Fibroblast of lung (primary cell): Measurements from ENCODE around the gene MBOAT2. TPM values are rescaled to one million over a fixed set of nuclear protein-coding genes. Genes with fewer than 3 reads are reported as not detected.

Source experiments
- DNase-seq, 2 donors: peaks; one replicate each; pipeline versions ENCODE4 v3.0.0 to v3.0.0-alpha.2; 2010; ENCODE audit warnings: low read depth in 2 of 2
- H2AFZ ChIP-seq: 2 replicates; pipeline ENCODE4 v1.5.1; 2012; ENCODE audit warnings: low read length, control low read depth, inconsistent platforms
- H3K27ac ChIP-seq: 2 replicates; pipeline ENCODE4 v1.5.1; 2011; ENCODE audit warnings: low read length, control low read depth; ENCODE audit not compliant: insufficient read depth
- H3K27me3 ChIP-seq: 2 replicates; pipeline ENCODE4 v1.5.1; 2011; ENCODE audit warnings: mild to moderate bottlenecking, low read length; ENCODE audit not compliant: control insufficient read depth, insufficient read depth
- H3K36me3 ChIP-seq: 2 replicates; pipeline ENCODE4 v1.5.1; 2011; ENCODE audit warnings: low read length; ENCODE audit not compliant: control insufficient read depth, insufficient read depth
- H3K4me1 ChIP-seq: 2 replicates; pipeline ENCODE4 v1.5.1; 2011; ENCODE audit warnings: low read length; ENCODE audit not compliant: control insufficient read depth, insufficient read depth; ENCODE audit errors: extremely low read depth
- H3K4me2 ChIP-seq: 2 replicates; pipeline ENCODE4 v1.5.1; 2011; ENCODE audit warnings: low read length, control low read depth; ENCODE audit not compliant: insufficient read depth; ENCODE audit errors: extremely low read depth
- H3K4me3 ChIP-seq, 4 experiments: fragments of 200-600 bp in 1 of 4; sonication (generic) in 1 of 4; replicated peaks in 1 of 4; 2 replicates each; pipeline ENCODE4 v1.5.1; 2011 to 2016; ENCODE audit warnings: low read length in 4 of 4, low read depth in 3 of 4, mild to moderate bottlenecking in 3 of 4, control low read depth in 2 of 4, inconsistent platforms in 1 of 4, mixed read lengths in 1 of 4; ENCODE audit not compliant: insufficient read depth in 1 of 4; ENCODE audit errors: control extremely low read depth in 1 of 4
- H3K79me2 ChIP-seq: 2 replicates; pipeline ENCODE4 v1.5.1; 2012; ENCODE audit warnings: mild to moderate bottlenecking, low read length, inconsistent platforms; ENCODE audit not compliant: control insufficient read depth, insufficient read depth
- H3K9ac ChIP-seq: 2 replicates; pipeline ENCODE4 v1.5.1; 2011; ENCODE audit warnings: mild to moderate bottlenecking, low read length, control low read depth; ENCODE audit not compliant: insufficient read depth
- H3K9me3 ChIP-seq: 2 replicates; pipeline ENCODE4 v1.5.1; 2012; ENCODE audit warnings: low read depth, low read length; ENCODE audit not compliant: control insufficient read depth, insufficient read depth
- H4K20me1 ChIP-seq: 2 replicates; pipeline ENCODE4 v1.5.1; 2011; ENCODE audit warnings: low read length; ENCODE audit not compliant: control insufficient read depth, insufficient read depth; ENCODE audit errors: extremely low read depth
- EZH2 ChIP-seq: IDR thresholded peaks from 2 replicates; pipeline ENCODE4 v1.5.1; 2012; ENCODE audit warnings: low read length, control low read depth, mild to moderate bottlenecking; ENCODE audit errors: missing control alignments
- polyA plus RNA-seq, 2 donors: library from polyadenylated mRNA; depleted of rRNA in 1 of 2; stranded (reverse) in 1 of 2; unstranded in 1 of 2; fragments of >200 nt; gene quantifications; 2 replicates each; pipeline ENCODE4 v1.2.1, GENCODE V29; 2011 to 2012; ENCODE audit warnings: missing spikeins in 1 of 2
- total RNA-seq: library from RNA; depleted of rRNA; stranded (reverse); fragments of >200 nt; gene quantifications from 2 replicates; pipeline ENCODE4 v1.2.1, GENCODE V29; 2014
- TF ChIP-seq, protein P1 (sequence below), 2 donors: IDR thresholded peaks in 1 of 2; conservative IDR thresholded peaks in 1 of 2; 1 replicate in 1 of 2; 2 replicates in 1 of 2; pipeline ENCODE4 v1.5.1; 2011 to 2012; ENCODE audit warnings: low read length in 2 of 2, control low read depth in 1 of 2, inconsistent platforms in 1 of 2, low read depth in 1 of 2, mild to moderate bottlenecking in 1 of 2

The MBOAT2 gene
- total and polyA plus RNA-seq, 2 donors (not counting 1 experiment from before 2014, with no cell fraction given), result 46.4 to 68.3 TPM

DNA sequence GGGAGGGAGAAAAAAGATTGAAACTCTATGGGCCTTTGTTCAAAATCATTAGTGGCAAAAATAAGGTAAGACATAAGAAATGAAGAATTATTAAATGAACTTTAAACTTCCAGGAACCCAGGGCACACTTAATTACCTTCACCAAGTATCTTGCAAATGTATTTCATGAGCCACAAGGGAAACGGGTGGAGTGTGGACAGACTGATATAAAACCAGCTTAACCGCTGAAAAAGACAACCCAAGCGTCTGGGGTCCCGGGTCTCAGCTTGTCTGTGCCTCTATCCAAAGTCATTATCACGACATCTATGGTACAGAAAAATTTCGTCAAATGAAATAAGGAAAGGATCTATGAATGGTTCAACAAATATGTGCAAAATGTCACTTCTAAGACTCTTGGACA lies 13.9 kb upstream of the MBOAT2 start:
- Histone ChIP-seq H3K4me1 (no peaks in the 10 kb centered on the region), H3K36me3 (no peaks in the 10 kb centered on the region), H4K20me1 (no peaks in the 10 kb centered on the region), H3K4me2 (no peak overlapping the region), H3K27ac (no peak overlapping the region), H3K27me3 (no peaks in the 10 kb centered on the region), H2AFZ (no peak overlapping the region), H3K9ac (no peak overlapping the region), H3K79me2 (no peaks in the 10 kb centered on the region), H3K4me3 (no peak overlapping the region), H3K9me3 (no peaks in the 10 kb centered on the region)
- TF ChIP-seq EZH2, result no peak
- TF ChIP-seq, protein P1, sequence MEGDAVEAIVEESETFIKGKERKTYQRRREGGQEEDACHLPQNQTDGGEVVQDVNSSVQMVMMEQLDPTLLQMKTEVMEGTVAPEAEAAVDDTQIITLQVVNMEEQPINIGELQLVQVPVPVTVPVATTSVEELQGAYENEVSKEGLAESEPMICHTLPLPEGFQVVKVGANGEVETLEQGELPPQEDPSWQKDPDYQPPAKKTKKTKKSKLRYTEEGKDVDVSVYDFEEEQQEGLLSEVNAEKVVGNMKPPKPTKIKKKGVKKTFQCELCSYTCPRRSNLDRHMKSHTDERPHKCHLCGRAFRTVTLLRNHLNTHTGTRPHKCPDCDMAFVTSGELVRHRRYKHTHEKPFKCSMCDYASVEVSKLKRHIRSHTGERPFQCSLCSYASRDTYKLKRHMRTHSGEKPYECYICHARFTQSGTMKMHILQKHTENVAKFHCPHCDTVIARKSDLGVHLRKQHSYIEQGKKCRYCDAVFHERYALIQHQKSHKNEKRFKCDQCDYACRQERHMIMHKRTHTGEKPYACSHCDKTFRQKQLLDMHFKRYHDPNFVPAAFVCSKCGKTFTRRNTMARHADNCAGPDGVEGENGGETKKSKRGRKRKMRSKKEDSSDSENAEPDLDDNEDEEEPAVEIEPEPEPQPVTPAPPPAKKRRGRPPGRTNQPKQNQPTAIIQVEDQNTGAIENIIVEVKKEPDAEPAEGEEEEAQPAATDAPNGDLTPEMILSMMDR (conservative IDR thresholded peaks at IDR 0.05 in 1 of 2, IDR thresholded peaks at IDR 0.05 in 1 of 2; ENCODE audit: low read depth in 1 of 2, low read length in 2 of 2), result no peak
- no peak for DNase-seq

DNA sequence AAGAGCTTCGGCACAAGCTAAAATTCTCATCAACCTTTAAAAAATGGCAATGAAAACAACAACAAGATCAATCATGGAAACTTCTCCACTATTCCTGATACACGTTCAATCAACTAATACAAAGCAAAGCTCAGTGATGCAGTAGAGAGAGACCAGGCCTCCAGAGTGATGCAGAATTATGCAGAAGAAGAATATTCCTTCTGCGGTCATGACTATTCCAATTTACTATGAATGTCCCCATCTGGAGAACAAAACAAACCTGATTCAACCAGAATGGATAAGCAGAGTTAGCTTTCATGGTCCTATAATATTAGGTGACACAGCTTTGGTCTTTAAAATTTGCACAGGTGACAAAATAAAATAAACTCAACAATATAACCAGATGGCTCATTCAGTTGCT lies 12.5 kb upstream of the MBOAT2 start:
- Histone ChIP-seq H4K20me1 (no peaks in the 10 kb centered on the region), H3K9me3 (no peaks in the 10 kb centered on the region), H3K27ac (no peak overlapping the region), H3K4me2 (no peak overlapping the region), H3K9ac (no peak overlapping the region), H3K27me3 (no peaks in the 10 kb centered on the region), H2AFZ (no peak overlapping the region), H3K36me3 (no peaks in the 10 kb centered on the region), H3K4me3 (no peak overlapping the region), H3K4me1 (no peaks in the 10 kb centered on the region), H3K79me2 (no peaks in the 10 kb centered on the region)
- TF ChIP-seq, protein P1 (conservative IDR thresholded peaks at IDR 0.05 in 1 of 2, IDR thresholded peaks at IDR 0.05 in 1 of 2; ENCODE audit: low read depth in 1 of 2, low read length in 2 of 2), result no peak
- no peak for TF ChIP-seq EZH2
- DNase-seq, result no peak

DNA sequence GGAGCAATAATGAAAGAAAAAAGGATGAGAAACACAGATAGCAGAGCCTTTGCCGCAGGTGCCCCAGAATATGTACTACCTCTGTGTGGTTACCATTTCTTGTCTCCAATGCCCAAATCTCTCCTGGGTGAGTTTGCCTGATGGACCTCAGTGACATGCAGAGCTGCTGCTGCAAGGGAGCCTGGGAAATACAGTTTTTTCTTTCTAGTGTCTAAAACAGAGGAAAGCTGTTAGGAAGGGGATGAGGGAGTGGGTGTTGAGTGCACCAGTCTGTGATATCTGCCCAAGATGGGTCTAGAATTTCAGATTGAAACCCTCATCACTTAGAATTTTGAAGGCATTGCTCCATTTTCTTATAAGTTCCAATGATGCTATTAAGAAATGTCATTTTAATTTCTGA lies 9.9 kb upstream of the MBOAT2 start:
- no peaks in the 10 kb centered on the region for H3K27me3 ChIP-seq
- H3K9me3 ChIP-seq, result no peaks in the 10 kb centered on the region
- H3K9ac ChIP-seq, result no peak overlapping the region
- no peak overlapping the region for H3K4me2 ChIP-seq
- no peaks in the 10 kb centered on the region for H3K79me2 ChIP-seq
- no peaks in the 10 kb centered on the region for H3K4me1 ChIP-seq
- no peak overlapping the region for H3K27ac ChIP-seq
- H2AFZ ChIP-seq, result no peak overlapping the region
- TF ChIP-seq EZH2, result no peak
- TF ChIP-seq, protein P1 (conservative IDR thresholded peaks at IDR 0.05 in 1 of 2, IDR thresholded peaks at IDR 0.05 in 1 of 2; ENCODE audit: low read depth in 1 of 2, low read length in 2 of 2), result no peak
- H3K36me3 ChIP-seq, result no peaks in the 10 kb centered on the region
- H3K4me3 ChIP-seq, result no peak overlapping the region
- H4K20me1 ChIP-seq, result no peaks in the 10 kb centered on the region
- no peak for DNase-seq
